Measurements from ENCODE around the gene ZNF480.

DNA sequence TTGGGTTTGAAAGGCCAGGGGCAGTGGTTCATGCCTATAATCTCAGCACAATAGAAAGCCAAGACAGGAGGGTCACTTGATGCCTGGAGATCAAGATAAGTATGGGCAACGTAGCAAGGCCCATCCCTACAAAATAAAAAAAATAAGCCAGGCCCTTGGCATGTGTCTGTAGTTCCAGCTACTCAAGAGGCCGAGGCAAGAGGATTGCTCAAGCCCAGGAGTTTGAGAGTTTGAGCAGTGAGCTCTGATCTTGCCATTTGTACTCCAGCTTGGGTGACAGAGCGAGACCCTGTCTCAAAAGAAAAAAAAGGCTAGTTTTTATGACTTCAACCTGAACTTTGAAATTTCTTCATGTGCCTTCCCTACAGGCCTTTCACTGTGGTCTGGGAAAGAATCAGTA is 5.2 kb upstream of the ZNF480 start:
- TF ChIP-seq, protein P1, sequence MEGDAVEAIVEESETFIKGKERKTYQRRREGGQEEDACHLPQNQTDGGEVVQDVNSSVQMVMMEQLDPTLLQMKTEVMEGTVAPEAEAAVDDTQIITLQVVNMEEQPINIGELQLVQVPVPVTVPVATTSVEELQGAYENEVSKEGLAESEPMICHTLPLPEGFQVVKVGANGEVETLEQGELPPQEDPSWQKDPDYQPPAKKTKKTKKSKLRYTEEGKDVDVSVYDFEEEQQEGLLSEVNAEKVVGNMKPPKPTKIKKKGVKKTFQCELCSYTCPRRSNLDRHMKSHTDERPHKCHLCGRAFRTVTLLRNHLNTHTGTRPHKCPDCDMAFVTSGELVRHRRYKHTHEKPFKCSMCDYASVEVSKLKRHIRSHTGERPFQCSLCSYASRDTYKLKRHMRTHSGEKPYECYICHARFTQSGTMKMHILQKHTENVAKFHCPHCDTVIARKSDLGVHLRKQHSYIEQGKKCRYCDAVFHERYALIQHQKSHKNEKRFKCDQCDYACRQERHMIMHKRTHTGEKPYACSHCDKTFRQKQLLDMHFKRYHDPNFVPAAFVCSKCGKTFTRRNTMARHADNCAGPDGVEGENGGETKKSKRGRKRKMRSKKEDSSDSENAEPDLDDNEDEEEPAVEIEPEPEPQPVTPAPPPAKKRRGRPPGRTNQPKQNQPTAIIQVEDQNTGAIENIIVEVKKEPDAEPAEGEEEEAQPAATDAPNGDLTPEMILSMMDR (IDR thresholded peaks at IDR 0.05; ENCODE audit: borderline replicate concordance, extremely low read depth, low read length, poor library complexity, severe bottlenecking) = no peak
- no peak for TF ChIP-seq EZH2 (IDR thresholded peaks at IDR 0.05; ENCODE audit: borderline replicate concordance, low read depth, low read length, severe bottlenecking)

Measured in DND-41 (cell line).